Germinal center (tissue), 1 donor: ENCODE measurements around the gene PPP1R7.
A peak's percentile ranks its signal among the peaks of the same experiment; 100 is the strongest.

Experiments
- DNase-seq: peaks from one replicate; pipeline ENCODE4 v3.0.0; 2012; ENCODE audit warnings: mixed read lengths, low spot score

The PPP1R7 gene

DNA sequence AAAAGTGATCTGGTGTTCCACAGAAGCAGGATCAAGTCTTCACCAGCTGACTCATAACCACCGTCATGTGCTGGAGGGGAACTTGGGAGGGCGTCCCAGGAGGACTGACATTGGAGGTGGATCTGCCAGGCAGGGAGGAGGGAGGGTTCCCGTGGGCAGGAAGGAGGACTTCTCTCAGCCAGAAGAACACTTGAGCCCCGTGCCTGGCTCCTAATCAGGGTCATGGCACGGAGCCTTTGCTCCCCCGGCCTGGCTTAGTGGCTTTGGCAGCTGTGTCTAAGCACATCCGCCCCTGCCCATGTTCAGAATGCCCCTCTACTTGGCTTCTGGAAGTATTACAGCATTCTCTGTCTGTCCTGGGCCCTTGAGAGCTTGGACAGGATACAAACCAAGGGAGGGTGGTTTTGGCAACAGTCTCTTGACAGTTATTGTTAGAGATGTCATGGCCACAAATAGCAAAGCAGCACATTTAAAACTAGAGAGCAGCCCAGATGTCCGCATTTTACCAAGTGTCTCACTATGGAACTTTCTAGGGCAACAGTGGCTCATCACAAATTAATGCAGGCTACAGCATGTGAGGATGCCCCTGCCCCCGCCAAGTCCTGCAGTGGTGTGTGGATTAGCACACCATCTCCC, 11.5 kb downstream of the PPP1R7 start:
- DNase-seq = no peak

DNA sequence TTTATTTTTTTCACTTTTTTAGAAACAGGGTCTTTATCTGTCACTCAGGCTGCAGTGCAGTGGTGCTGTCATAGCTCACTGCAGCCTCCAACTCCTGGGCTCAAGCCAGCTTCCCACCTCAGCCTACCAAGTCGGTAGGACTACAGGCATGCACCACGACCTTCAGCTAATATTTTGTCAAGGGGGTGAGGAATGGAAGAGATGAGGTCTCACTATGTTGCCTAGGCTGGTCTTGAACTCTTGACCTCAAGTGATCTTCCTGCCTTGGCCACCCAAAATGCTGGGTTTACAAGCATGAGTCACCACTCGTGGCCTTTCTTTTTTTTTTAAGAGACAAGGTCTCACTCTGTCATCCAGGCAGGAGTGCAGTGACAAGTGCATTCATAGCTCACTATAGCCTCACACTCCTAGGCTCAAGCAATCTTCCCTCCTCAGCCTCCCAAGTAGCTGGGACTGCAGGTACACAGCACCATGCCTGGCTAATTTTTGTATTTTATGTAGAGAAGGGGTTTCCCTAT, 13.4 kb downstream of the PPP1R7 start:
- DNase-seq = no peak

DNA sequence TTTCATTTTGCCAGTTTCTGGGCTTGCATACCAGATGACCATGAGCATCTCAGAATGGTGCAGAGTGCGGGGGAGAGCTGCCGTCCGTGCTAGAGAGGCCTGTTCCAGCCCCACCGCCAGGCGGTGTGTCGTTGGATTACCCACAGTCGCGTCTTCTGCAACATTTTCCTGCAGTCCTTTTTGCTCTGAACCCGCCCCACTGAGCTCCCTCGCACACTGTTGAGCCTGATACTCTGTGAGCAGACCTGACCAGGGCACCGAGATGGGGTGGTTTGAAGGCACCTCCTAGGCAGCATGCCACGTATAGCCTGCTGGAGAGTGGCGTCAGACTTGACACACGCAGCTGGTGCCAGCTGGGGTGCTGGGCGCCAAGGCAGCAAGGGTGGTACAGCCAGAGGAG, 18.1 kb downstream of the PPP1R7 start:
- DNase-seq = no peak

DNA sequence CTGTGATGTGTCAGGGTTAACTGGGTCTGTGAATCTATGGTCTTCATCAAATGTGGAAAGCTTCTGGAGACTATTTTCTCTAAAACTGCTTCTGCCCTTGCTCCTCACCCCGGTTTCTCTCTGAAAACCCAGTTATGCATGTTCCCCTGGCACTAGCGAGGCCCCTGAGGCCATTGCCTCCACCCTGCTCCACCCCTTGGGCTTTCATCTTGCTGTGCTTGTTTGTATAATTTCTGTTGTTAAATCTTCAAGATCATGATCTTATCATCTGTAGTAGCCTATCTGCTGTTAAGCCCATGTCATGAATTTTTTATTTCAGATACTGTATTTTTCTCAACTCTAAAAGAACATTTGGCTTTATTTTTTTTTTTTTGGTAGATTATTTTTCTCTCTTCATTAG, 23.3 kb downstream of the PPP1R7 start:
- no peak for DNase-seq

DNA sequence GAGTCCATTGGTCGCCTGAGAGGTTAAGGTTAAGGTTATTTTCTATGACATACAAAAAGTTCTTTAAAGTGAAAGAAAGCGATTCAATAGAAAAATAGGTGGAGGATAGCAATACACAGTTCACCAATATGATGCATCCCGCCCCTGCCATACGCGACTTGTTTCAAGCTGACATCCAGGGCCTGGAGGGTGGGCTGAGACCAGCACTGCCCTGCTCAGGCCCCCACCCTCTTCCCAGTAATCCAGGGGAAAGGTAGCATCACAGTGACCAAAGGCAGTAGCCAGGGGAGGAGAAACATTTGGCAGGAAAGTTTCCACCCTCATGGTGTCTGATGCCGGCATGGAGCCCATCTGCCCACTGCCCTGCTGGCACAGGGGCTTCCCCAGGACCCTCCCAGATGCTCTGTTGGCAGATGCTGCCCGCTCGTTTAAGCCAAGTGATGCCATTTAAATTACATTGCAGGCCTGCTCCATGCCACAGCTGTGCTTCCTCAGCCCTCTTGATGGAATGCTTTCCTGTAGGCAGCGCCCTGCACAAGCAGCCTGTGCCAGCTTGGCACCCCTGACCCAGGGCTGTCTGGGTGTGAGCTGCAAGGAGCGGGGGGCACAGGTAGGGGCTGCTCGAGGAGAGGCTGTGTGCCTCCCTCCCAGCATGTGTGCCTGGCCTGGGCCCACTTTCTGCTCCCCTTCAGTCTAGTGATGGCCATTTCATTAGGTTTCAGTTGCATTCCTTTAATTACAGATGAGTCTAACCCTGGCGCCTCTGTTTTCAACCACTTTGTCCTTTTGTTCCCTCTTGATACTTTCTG, 27.5 kb downstream of the PPP1R7 start:
- no peak for DNase-seq

DNA sequence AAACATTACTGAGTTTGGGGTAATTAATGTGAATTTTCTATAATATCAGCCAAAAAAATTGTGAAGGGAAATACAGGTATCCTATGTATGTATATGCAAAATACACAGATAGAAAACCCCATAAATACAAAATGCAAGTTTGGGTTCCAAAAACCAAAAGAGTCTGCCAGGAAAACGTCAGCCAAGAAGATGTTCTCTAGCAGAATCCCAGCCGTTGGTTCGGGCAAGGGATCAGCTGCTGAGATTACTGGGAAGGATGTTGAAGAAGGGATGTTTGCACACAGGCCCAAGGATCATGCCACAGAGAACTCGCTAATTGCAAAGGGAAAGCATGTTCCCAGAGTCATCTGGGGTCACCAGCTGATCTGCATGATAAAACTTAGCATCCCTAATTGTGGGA, 28.7 kb downstream of the PPP1R7 start:
- no peak for DNase-seq

DNA sequence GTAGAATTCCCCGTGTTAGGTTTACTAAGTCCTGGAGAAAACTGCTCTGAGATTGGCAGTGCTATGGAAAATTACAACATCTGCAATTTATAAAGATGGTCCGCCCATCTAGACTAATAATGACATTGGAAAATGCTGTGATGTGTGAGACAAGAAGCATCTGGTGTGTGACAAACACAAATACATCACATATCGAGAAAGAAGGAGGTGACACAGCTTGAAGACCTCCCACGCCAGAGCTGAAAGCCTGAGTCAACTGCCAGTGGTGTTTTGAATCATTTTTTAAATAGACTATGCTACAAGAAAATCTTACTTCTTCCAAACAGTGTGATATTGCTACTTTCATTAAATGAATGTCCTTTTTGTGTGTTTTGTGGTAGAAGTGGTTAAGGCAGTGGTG, 29.6 kb downstream of the PPP1R7 start:
- DNase-seq = no peak

DNA sequence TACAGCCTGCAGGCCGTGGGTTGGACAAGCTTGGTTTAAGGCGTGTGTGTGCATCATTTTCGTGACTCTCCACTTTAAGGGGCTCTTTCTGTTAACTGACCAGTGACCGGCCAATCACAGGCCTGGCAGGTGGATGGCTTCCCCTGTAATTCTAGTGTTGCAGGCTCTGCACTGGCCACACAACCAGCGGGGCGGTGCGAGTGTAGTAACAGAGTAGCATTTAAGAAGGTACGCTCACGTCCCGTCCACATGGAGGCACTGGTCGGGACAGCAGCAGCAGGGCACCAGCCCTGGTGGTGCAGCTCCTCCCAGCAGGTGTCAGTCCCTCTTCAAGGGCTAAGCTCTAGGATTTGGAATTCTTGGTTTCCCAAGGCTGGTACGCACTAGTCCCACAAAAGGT, 30.2 kb downstream of the PPP1R7 start:
- DNase-seq = no peak

DNA sequence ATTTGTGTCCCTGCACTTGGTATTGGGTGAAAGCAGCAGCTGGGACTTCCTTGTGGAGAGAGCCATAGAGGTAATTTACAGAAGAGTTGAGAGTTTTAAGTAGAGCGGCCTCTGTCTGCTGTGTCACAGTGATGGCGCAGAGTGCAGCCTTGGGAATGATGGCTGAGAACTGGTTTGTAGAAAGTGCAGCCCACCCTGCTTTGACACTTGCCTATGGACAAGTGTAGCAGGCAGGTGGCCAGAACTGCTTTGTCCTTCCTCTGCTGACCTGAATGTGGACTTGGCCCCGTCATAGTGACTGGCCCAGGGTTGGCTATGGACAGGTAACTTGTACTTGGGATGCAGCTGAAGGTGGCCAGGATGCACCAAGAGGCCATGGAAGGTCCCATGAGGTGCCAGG, 31.9 kb downstream of the PPP1R7 start:
- DNase-seq = no peak

DNA sequence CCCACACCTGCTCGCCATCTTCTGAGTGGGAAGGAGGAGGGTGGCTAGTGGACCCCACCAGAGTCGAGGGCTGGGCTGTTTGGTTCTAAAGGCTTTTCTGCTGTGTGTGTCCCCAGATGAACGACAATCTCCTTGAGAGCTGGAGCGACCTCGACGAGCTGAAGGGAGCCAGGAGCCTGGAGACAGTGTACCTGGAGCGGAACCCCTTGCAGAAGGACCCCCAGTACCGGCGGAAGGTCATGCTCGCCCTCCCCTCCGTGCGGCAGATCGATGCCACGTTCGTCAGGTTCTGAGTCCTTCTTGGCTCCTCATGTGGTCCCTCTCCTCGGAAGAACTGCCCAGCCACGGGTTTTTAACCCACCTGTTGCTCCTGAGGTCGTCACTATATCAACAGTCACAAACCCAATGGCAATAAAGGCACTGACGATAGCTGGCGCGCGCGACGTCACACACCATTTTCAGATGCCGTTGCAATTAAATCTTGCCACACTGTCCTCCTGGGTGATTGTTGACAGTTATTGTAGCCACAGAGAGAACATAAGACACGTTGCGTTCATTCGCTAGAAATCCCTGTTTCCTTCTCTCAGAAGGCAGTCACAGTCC, 32.4 kb downstream of the PPP1R7 start:
- no peak for DNase-seq

DNA sequence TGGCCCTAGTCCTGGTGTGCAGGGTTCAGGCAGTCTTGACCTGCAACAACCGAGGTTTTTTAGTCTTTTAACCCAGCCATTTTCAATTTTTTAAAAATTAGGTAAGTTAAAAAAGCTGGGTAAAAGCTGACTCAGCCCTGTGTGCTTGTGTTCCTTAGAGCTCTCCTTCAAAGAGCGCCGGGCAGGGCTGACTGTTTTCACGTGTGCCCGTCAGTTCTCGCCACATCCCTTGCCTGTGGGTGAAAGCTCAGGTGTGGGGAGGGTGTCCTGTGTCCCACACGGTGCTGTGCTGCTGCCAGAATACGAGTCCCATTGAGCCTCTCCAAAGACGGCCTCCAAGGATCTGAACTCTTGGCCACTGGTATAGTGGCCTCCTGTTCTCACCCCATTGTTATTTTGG, 33.0 kb downstream of the PPP1R7 start:
- no peak for DNase-seq

DNA sequence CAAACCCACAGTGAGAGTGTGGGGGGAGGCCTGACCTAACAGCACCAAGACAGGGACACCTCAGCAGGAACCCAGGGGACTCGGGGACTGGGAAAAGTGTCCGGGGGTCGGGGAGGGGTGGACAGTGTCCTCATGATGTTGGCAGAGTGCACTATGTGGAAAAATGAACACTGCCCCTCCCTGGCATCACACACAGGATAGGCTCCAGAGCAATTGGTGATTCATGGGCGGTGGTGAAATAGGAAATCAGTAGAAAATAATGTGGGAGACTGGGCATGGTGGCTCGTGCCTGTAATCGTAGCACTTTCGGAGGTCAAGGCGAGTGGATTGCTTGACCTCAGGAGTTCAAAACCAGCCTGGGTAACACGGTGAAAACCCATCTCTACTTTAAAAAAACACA, 34.6 kb downstream of the PPP1R7 start:
- DNase-seq = no peak

DNA sequence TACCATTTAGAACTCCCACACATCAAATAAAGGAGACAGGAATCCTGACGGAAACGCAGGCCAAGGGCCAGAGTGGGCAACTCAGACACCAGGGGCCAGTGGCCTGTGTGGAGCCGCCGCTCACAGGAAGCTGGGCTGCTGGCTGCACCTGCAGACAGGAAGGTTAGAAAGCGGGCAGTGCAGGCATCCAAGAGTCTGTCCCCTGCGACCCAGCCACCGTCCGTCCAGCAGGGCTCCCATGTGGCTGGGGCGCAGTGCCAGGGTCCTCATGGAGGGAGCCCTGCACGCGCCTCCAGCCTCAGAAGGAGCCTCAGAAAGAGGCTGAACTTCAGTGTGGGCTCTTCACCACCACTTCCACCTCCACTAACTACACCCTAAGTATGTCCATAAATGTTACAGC, 35.7 kb downstream of the PPP1R7 start:
- no peak for DNase-seq

DNA sequence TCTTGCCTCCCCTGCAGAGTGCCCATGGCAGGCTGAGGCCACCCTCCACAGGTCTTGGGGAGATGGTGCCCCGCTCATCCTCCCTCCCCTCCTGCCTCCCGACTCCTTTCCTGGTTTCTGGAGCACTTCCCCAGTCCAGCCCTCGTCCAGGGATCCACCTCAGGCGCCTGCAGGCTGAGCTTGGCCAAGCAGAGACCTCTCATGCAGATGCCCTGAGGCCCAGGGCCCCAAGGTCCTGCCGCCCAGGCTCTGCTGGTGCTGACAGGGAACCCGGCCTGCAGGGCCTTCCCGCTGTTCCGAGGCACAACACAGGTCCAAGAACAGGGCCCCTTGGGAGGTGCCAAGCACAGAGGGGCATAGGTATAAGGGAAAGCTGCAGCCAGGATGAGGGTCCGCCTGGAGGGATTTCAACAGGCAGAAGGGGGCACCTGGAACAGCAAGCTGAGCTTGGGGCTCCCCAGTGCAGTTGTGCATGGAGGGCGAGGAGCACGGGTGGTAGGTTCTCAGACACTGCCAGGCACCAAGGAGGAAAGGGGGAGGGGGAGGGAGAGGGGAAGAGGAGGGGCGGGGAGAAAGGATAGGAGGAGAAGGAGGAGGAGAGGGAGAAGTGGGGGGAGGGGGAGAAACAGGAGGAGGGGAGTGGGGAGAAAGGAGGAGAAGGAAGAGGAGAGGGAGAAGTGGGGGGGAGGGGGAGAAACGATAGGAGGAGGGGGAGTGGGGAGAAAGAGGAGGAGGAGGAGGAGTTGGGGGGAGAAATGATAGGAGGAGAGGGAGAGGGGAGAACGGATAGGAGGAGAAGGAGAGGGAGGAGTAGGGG, 37.0 kb downstream of the PPP1R7 start:
- no peak for DNase-seq

DNA sequence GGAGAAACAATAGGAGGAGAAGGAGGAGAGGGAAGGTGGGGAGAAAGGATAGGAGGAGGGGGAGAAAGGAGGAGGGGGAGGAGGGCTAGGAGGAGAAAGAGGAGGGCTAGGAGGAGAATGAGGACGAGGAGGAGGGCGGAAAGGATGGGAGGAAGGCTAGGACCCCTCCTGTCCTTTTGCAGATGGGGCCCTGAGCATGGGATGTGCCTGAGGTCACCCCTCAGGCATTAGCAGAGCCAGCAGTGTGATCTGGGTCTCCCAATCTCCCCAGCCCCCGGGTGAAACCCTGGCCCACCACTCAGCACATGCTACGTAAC, 37.6 kb downstream of the PPP1R7 start:
- DNase-seq = no peak

DNA sequence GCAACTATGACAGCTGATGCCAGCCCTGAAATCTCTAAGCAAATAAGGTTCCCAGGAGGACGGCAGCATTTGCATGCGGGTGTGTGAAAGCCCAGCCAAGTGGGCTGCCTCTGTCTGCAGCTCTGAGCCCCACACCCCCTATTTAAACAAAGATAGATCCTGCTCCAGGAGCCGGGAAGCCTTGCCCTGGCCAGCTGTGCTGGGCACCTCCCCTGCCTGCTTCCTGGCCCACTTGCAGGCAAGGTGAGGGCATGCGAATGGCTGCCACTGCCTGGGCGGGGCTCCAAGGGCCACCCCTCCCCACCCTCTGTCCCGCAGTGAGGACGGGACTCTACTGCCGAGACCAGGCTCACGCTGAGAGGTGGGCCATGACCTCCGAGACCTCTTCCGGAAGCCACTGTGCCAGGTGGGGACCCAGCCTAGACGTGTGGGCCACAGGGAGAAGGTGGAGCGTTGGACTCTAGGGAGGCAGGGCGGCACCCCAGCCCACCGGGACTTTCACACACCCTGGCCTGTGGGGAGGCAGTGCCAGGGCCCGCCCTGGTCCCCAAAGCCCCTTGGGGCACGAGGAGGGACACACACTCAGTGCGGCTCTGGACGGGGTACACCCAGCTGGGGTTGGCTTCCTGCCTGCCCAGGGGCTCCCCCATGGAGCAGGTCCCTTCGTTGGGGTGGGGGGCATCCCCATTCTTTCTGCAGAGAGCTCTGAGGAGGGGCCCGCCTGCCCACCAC, 38.3 kb downstream of the PPP1R7 start, which contains the start of gene ANO7:
TSS of gene ANO7 (plus strand) at position 317 of the 732 bp plus-strand sequence. CDS start 1,387 bp downstream, outside the sequence.
- DNase-seq = peak; percentile 63

DNA sequence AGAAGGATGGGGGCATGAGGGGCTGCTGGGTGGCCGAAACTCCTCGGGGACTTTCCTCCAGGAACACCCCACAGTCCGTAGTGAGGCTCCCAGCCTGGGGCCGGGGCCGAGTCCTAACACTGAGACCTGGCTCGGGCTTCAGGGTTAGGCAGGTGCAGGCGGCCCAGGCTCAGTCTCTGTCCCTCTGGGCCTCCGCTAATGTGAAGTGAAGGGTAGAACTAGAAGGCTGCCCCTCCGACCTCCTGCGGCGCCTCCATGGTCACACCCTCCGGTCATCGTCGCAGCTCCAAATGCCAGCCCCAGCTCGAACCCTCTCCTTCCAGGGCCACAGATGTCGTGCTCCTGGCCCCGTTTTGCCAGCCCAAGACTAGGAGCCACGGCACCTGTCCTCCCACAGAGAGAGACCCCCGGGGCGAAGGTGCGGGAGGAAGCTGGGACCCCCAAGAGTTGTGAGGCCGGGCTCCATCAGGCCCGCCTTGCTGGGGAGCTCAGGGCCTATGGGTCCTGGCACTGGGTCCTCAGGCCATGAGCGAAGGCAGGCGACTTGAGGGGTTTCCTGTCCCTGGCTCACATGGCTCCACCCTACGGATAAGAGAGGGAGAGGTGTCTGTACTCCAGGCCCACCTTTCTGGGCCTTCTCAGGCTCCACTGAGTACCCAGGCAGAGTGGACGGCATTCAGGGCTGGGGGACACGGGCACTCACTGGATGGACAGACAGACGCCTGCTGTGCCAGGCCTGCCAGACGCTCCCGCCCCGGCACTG, 39.0 kb downstream of the PPP1R7 start:
- no peak for DNase-seq

DNA sequence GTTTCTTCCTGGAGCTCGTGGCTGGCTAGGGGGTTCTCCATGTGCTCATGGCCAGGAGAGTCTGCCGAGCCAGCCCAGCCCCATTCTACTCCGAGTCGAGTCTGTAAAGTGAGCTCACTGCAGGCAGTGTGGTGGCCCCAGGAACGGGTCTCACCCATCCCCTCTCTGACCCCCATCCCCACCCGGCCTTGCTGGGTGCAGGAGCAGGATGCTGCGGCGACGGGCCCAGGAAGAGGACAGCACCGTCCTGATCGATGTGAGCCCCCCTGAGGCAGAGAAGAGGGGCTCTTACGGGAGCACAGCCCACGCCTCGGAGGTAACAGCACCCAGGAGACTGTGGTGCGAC, 39.6 kb downstream of the PPP1R7 start:
- no peak for DNase-seq

DNA sequence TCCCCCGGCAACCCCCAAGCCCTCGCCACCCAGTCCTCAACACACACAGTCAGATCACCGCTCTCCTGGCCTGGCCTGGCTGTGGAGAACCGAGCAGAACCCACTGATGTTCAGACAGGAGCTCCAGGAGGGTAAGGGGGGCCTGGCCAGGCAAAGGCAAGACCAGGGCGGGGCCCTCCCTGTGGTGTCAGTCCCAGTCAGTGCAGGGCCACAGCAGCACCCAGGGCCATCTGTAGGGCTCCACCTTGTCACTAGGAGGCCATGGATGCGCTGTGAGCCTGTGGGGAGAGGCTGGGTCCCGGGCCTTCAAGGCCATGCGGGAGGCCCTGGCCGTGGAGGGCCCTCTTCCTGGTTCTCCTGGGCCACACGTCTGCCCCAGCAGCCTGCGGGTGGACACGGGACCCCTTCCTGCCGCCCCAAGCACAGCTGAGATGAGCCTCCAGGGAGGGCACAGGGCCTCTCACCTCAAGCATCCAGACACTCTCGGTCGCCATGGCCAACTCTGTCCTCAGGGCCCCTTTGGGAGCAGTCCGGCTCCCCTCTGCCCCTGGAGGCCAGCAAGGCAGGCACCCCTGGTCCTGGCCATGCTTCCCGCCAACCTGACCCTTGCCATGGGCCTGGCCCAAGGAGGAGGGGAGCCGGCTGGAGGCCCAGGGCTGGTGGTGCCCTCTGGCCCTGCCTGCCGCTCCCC, 40.2 kb downstream of the PPP1R7 start:
- DNase-seq = no peak

DNA sequence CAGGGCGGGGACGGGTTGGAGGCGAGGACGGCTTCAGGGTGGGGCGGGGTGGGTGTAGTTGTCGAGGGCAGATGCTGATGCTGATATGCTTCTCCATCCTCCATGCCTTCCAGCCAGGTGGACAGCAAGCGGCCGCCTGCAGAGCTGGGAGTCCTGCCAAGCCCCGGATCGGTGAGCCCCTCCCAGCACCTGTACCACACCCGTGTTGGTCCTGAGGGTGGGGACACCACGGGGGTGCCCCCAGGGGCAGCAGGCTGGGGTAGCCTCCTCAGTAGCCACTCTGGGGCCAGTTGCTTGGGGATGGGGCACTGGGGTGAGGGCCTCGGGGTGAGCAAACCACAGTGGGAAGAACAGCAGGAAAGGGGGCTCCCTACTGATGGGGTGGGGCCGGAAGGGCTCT, 40.8 kb downstream of the PPP1R7 start:
- DNase-seq = no peak
